NCI-H524 treated with DMSO at 0.1 percent for 48 hours (cell line): ENCODE measurements around the gene NTRK3.
A peak's percentile ranks its signal among the peaks of the same experiment; 100 is the strongest.

Experiments
- DNase-seq: peaks from one replicate; lab custom pipeline; 2025; lab: John Stamatoyannopoulos, UW

The NTRK3 gene

GRCh38 chr15:88029696-88030095, 226.8 kb downstream of the NTRK3 start:
- DNase-seq, result peak; percentile 12

- no peak for DNase-seq
Measured at GRCh38 chr15:88028024-88028423, 228.5 kb downstream of the NTRK3 start.

- no peak for DNase-seq
Measured at GRCh38 chr15:88023914-88024313, 232.6 kb downstream of the NTRK3 start.

GRCh38 chr15:88022716-88023115, 233.8 kb downstream of the NTRK3 start:
- peak; percentile 75 for DNase-seq

GRCh38 chr15:88021601-88022000, 234.9 kb downstream of the NTRK3 start:
- no peak for DNase-seq

GRCh38 chr15:88020806-88021205, 235.7 kb downstream of the NTRK3 start:
- DNase-seq, result no peak

GRCh38 chr15:88019656-88020055, 236.9 kb downstream of the NTRK3 start:
- no peak for DNase-seq

- peak; percentile 64 for DNase-seq
Measured at GRCh38 chr15:88018869-88019641, 237.5 kb downstream of the NTRK3 start.

GRCh38 chr15:88017753-88018152, 238.8 kb downstream of the NTRK3 start:
- DNase-seq, result no peak

- no peak for DNase-seq
Measured at GRCh38 chr15:88016406-88016805, 240.1 kb downstream of the NTRK3 start.

- DNase-seq, result no peak
Measured at GRCh38 chr15:88015228-88015860, 241.2 kb downstream of the NTRK3 start.

GRCh38 chr15:88014454-88015160, 241.9 kb downstream of the NTRK3 start:
- DNase-seq, result no peak

- no peak for DNase-seq
Measured at GRCh38 chr15:88013111-88013510, 243.4 kb downstream of the NTRK3 start.

GRCh38 chr15:88012688-88013087, 243.9 kb downstream of the NTRK3 start:
- no peak for DNase-seq

GRCh38 chr15:88012233-88012632, 244.3 kb downstream of the NTRK3 start:
- no peak for DNase-seq

GRCh38 chr15:88011533-88011932, 245.0 kb downstream of the NTRK3 start:
- DNase-seq, result no peak

GRCh38 chr15:88006146-88006545, 250.4 kb downstream of the NTRK3 start:
- peak; percentile 64 for DNase-seq

- no peak for DNase-seq
Measured at GRCh38 chr15:88004399-88004798, 252.1 kb downstream of the NTRK3 start.

- no peak for DNase-seq
Measured at GRCh38 chr15:88003541-88004327, 252.8 kb downstream of the NTRK3 start.

GRCh38 chr15:88002706-88003105, 253.8 kb downstream of the NTRK3 start:
- no peak for DNase-seq

GRCh38 chr15:87998630-87999029, 257.9 kb downstream of the NTRK3 start:
- no peak for DNase-seq

- no peak for DNase-seq
Measured at GRCh38 chr15:87986776-87987175, 269.8 kb downstream of the NTRK3 start.
